ENCODE measurements around the gene COL17A1. TPM values are rescaled to one million over a fixed set of nuclear protein-coding genes. Genes with fewer than 3 reads are reported as not detected.

The COL17A1 gene
- total RNA-seq, 1 donor from 2014 or later: 1.7 TPM

- TF ChIP-seq CTCF (conservative IDR thresholded peaks at IDR 0.05; ENCODE audit: low read depth, low read length): no peak
- no peak overlapping the region for H3K4me3 ChIP-seq (ENCODE audit: low read depth, low read length)
- DNase-seq (ENCODE audit: low read depth): no peak
Observed at GRCh38 chr10:104040382-104040781, 45.3 kb downstream of the COL17A1 start.

GRCh38 chr10:104038958-104039752, 46.5 kb downstream of the COL17A1 start:
- no peak for DNase-seq (ENCODE audit: low read depth)
- no peak overlapping the region for H3K4me3 ChIP-seq (ENCODE audit: low read depth, low read length)
- TF ChIP-seq CTCF (conservative IDR thresholded peaks at IDR 0.05; ENCODE audit: low read depth, low read length): no peak

GRCh38 chr10:104038537-104038936, 47.1 kb downstream of the COL17A1 start:
- H3K4me3 ChIP-seq (ENCODE audit: low read depth, low read length): no peak overlapping the region
- TF ChIP-seq CTCF (conservative IDR thresholded peaks at IDR 0.05; ENCODE audit: low read depth, low read length): no peak
- no peak for DNase-seq (ENCODE audit: low read depth)

GRCh38 chr10:104037261-104037951, 48.3 kb downstream of the COL17A1 start:
- no peak for DNase-seq (ENCODE audit: low read depth)
- H3K4me3 ChIP-seq (ENCODE audit: low read depth, low read length): no peak overlapping the region
- no peak for TF ChIP-seq CTCF (conservative IDR thresholded peaks at IDR 0.05; ENCODE audit: low read depth, low read length)

- no peak overlapping the region for H3K4me3 ChIP-seq (ENCODE audit: low read depth, low read length)
- DNase-seq (ENCODE audit: low read depth): no peak
- no peak for TF ChIP-seq CTCF (conservative IDR thresholded peaks at IDR 0.05; ENCODE audit: low read depth, low read length)
Observed at GRCh38 chr10:104036518-104037260, 49.0 kb downstream of the COL17A1 start.

GRCh38 chr10:104036069-104036384, 49.7 kb downstream of the COL17A1 start:
- TF ChIP-seq CTCF (conservative IDR thresholded peaks at IDR 0.05; ENCODE audit: low read depth, low read length): no peak
- no peak overlapping the region for H3K4me3 ChIP-seq (ENCODE audit: low read depth, low read length)
- DNase-seq (ENCODE audit: low read depth): no peak
